Neural cell (in vitro differentiated cells): ENCODE results near the gene FBXO11.

Experiments
- CTCF ChIP-seq: fragments of 450-650 bp; IDR thresholded peaks from 2 replicates; pipeline ENCODE4 v1.5.1; 2014; ENCODE audit warnings: antibody characterized with exemption, mild to moderate bottlenecking, moderate library complexity; ENCODE audit not compliant: poor library complexity, severe bottlenecking
- REST ChIP-seq: IDR thresholded peaks from 2 replicates; pipeline ENCODE4 v1.6.1; 2012; ENCODE audit warnings: borderline replicate concordance
- TAF1 ChIP-seq: IDR thresholded peaks from 2 replicates; pipeline ENCODE4 v1.6.1; 2012; ENCODE audit warnings: low read depth

- TF ChIP-seq CTCF (no peak), REST (no peak), TAF1 (no peak)
Measured at GRCh38 chr2:47842846-47843245, 63.5 kb downstream of the FBXO11 start.
